DND-41 (cell line): Measurements from ENCODE around the gene SLC4A5.

Experiments
- CTCF ChIP-seq: IDR thresholded peaks from 2 replicates; pipeline ENCODE4 v1.5.1; 2012; ENCODE audit warnings: borderline replicate concordance, low read length, moderate library complexity, mild to moderate bottlenecking; ENCODE audit not compliant: poor library complexity, severe bottlenecking; ENCODE audit errors: extremely low read depth
- EZH2 ChIP-seq: IDR thresholded peaks from 3 replicates; pipeline ENCODE4 v1.6.1; 2012; ENCODE audit warnings: borderline replicate concordance, low read depth, mild to moderate bottlenecking, moderate library complexity, low read length, inconsistent platforms; ENCODE audit not compliant: severe bottlenecking

GRCh38 chr2:74253306-74253970 lies 89.8 kb downstream of the SLC4A5 start:
- TF ChIP-seq CTCF (no peak), EZH2 (no peak)
